Stomach (tissue), 9 donors: ENCODE results near the gene CCDC88C. TPM values are rescaled to one million over a fixed set of nuclear protein-coding genes. Genes with fewer than 3 reads are reported as not detected.

Experiments used
- DNase-seq, 2 donors: peaks; one replicate each; pipeline versions ENCODE4 v3.0.0 to v3.0.0-alpha.2; 2013 to 2019
- H3K27ac ChIP-seq, 5 donors: fragments of 200-600 bp in 4 of 5; sonication (generic) in 4 of 5; one replicate each; pipeline ENCODE4 v1.5.1; 2013 to 2019; ENCODE audit warnings: mild to moderate bottlenecking in 1 of 5, moderate library complexity in 1 of 5
- H3K27me3 ChIP-seq, 3 donors: fragments of 200-600 bp; sonication (generic); one replicate each; pipeline ENCODE4 v1.5.1; 2017 to 2019; ENCODE audit warnings: mixed run types in 1 of 3
- H3K36me3 ChIP-seq, 4 donors: fragments of 200-600 bp; sonication (generic); 1 replicate in 3 of 4; 2 replicates in 1 of 4; pipeline ENCODE4 v1.5.1; 2016 to 2019
- H3K4me1 ChIP-seq, 4 donors: fragments of 200-600 bp; sonication (generic); one replicate each; pipeline ENCODE4 v1.5.1; 2016 to 2019
- H3K4me3 ChIP-seq, 4 donors: fragments of 200-600 bp; sonication (generic) in 3 of 4; one replicate each; pipeline ENCODE4 v1.5.1; 2016 to 2019; ENCODE audit warnings: mild to moderate bottlenecking in 1 of 4
- H3K9me3 ChIP-seq, 4 donors: fragments of 200-600 bp; sonication (generic); one replicate each; pipeline ENCODE4 v1.5.1; 2016 to 2019
- EP300 ChIP-seq: sonication (generic); formaldehyde crosslinking; IDR thresholded peaks from one replicate; pipeline ENCODE4 v1.6.1; 2017; ENCODE audit warnings: antibody characterized with exemption
- POLR2A ChIP-seq, 4 donors: fragments of 450-650 bp; IDR thresholded peaks; one replicate each; pipeline ENCODE4 v1.6.1; 2016; ENCODE audit warnings: antibody characterized with exemption in 4 of 4, control low read depth in 2 of 4, mild to moderate bottlenecking in 1 of 4, moderate library complexity in 1 of 4
- POLR2AphosphoS5 ChIP-seq, 3 donors: sonication (generic); formaldehyde crosslinking; IDR thresholded peaks; one replicate each; pipeline ENCODE4 v1.6.1; 2016; ENCODE audit warnings: antibody characterized with exemption in 3 of 3
- WGBS, 5 donors: extraction: QIAGEN DNeasy Blood & Tissue Kit in 3 of 5; methylation state at CpG; one replicate each; pipeline versions ENCODE4 v1.1.5 to v1.1.7; 2013 to 2018; 5-methylcytosine and 5-hydroxymethylcytosine counted together
- intact Hi-C: fragments of 100-400 bp; cut with DNase I; formaldehyde crosslinking; loops from one replicate; pipeline ENCODE4 v1.15.1; 2023; ENCODE audit warnings: low total_unique reads
- polyA plus RNA-seq, 3 donors: library from polyadenylated mRNA; stranded (reverse); fragments of 200-250 nt; gene quantifications; one replicate each; pipeline ENCODE4 v1.2.3, GENCODE V29; 2013
- total RNA-seq, 5 donors: library from RNA; depleted of rRNA; stranded (reverse); fragments of >200 nt; gene quantifications; one replicate each; pipeline versions ENCODE4 v1.1.0 to v1.2.3, GENCODE V29; 2014 to 2016
- TF ChIP-seq, protein P1 (sequence below), 7 experiments: fragments of 450-650 bp in 4 of 7; fragments of 200-600 bp in 3 of 7; sonication (generic) in 3 of 7; IDR thresholded peaks; one replicate each; pipeline ENCODE4 v1.5.1; 2016 to 2019; ENCODE audit warnings: antibody characterized with exemption in 7 of 7, control low read depth in 2 of 7, mild to moderate bottlenecking in 1 of 7
- donor health status: healthy with polysubstance abuse.
- donor health status: Bipolar disorder and iron deficiency.
- donor health status: healthy.

CCDC88C gene
- total and polyA plus RNA-seq, 8 donors: 10.5 to 66.9 (median 22.3) TPM

DNA sequence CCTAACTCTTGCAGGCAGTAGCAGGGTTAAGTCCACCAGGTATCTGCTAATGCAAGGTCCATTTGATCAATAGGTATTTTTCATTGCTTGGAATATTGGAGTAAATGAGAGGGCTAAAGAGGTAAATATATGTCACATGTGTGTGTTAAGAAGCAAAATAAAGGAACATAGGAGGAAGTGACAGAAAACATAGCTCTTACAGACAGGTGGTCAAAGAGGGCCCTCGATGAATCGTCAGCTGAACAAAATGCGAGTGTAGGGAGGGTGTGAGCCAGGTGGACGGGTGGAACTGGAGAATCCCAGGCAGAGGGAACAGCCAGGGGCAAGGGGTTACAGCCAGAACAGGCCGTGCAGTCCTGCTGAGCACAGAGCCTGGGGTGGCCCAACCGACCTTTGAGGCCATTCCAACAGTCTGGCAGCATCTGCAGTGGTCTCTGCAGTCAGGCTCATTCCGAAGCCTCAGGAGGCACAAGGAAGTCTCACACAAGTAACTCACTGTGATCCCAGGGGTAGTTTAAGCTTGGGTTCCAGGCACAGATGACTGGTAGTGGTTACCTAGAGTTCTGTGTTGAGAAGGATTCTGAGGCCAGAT is 43.2 kb downstream of the CCDC88C start:
- intact Hi-C loops: no loop called here
- TF ChIP-seq EP300: no peak
- TF ChIP-seq, protein P1, sequence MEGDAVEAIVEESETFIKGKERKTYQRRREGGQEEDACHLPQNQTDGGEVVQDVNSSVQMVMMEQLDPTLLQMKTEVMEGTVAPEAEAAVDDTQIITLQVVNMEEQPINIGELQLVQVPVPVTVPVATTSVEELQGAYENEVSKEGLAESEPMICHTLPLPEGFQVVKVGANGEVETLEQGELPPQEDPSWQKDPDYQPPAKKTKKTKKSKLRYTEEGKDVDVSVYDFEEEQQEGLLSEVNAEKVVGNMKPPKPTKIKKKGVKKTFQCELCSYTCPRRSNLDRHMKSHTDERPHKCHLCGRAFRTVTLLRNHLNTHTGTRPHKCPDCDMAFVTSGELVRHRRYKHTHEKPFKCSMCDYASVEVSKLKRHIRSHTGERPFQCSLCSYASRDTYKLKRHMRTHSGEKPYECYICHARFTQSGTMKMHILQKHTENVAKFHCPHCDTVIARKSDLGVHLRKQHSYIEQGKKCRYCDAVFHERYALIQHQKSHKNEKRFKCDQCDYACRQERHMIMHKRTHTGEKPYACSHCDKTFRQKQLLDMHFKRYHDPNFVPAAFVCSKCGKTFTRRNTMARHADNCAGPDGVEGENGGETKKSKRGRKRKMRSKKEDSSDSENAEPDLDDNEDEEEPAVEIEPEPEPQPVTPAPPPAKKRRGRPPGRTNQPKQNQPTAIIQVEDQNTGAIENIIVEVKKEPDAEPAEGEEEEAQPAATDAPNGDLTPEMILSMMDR (IDR thresholded peaks at IDR 0.05): no peak
- no peak for TF ChIP-seq POLR2A (IDR thresholded peaks at IDR 0.05)
- TF ChIP-seq POLR2AphosphoS5 (IDR thresholded peaks at IDR 0.05): no peak
- Histone ChIP-seq H3K27me3 (no peaks in the 10 kb centered on the region), H3K9me3 (no peaks in the 10 kb centered on the region), H3K4me1 (peaks cover 69 to 100% (median 93%) of the 10 kb centered on the region in 4 donors), H3K36me3 (no peaks in the 10 kb centered on the region), H3K4me3 (no peak overlapping the region), H3K27ac (peak overlapping the region in 4 of 5 donors; percentile 4 to 82 (median 68))
- no peak for DNase-seq
- 66 to 75% (median 72%) methylated on average over 7 of the region's 7 CpGs for WGBS, 5 donors

DNA sequence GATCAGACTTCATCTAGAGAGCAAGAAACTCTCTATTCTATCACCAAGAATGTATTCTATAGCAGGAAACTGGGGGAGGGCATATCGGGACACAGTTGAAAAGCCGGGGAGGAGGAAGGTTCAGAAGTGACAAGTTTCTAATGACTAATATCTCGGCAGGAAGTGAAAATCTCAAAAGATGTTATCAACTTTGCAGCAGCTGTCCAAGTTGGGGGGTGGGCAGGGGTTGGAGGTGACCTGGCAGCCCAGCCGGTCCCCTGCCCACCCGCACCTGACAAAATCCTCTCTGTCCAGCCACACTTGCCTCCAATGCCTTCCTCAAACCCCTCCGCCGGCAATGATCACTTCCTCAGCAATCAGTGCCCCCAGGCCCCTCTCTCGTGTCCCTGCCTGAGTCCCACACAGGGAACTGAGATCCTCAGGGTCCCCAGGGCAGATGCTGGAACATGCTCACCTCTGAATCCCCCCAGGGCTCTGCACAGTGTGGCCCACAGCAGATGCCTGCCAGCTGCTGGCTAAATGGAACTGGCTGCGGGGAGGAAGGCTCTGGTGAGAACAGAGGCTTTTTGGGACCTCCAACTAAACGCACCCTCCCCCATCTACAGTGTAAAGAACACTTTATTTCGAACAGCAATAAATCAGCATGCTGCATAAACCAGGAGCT is 43.9 kb downstream of the CCDC88C start:
- WGBS, 5 donors: 40 to 51% (median 45%) methylated on average over 11 of the region's 11 CpGs
- TF ChIP-seq POLR2AphosphoS5 (IDR thresholded peaks at IDR 0.05) (no peak), POLR2A (IDR thresholded peaks at IDR 0.05) (no peak), EP300 (no peak)
- TF ChIP-seq, protein P1 (IDR thresholded peaks at IDR 0.05): no peak
- Histone ChIP-seq H3K36me3 (no peaks in the 10 kb centered on the region), H3K9me3 (no peaks in the 10 kb centered on the region), H3K4me3 (peak overlapping the region in 1 of 4 donors; percentile 20), H3K4me1 (peaks cover 68 to 100% (median 94%) of the 10 kb centered on the region in 4 donors), H3K27ac (peak overlapping the region in 4 of 5 donors; percentile 22 to 82 (median 68)), H3K27me3 (no peaks in the 10 kb centered on the region)
- intact Hi-C loops: no loop called here
- DNase-seq: no peak

DNA sequence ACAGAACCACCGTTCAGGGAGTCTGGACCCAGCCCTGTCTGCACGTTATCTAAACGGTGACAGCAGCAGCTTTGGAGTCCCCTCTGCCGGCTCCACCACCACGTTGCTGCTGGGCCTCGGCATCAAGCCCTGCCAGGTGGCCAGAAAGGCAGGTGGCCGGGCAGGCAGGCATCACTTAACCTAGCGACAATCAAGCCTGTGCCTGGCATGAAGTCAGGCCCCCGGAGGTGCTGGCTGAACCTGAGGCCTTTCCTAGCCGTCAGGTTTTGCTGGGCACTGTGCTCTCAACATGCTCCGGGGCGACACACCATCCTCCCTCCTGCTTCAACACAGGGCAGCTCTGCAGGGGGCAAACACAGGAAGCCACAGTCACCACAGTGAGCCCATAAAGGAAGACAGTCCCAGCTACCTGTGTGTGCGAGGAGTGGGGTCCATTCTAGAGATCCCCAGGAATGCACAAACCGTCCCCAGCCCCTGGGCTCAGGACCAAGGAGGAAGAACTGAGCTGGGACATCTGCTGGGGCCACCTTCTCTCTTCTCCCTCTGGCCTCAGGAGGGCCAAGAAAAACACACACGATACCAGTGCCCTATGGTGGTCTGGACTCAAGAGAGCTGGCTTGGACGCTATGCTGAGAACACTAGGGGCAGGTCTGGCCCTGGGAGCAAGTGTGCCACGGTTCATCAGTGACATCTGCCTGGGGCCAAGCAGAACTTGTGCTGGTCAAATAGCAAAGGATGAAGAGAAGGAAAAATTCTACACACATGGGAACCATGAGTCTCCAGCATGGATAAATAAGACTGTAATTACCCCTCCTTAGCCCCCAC is 44.7 kb downstream of the CCDC88C start:
- peak overlapping the region; percentile 20 to 82 (median 66) for H3K27ac ChIP-seq
- peaks cover 63 to 98% (median 90%) of the 10 kb centered on the region in 4 donors for H3K4me1 ChIP-seq
- 40 to 62% (median 44%) methylated on average over 10 to 17 of the region's 17 CpGs for WGBS, 5 donors
- no peaks in the 10 kb centered on the region for H3K36me3 ChIP-seq
- no peaks in the 10 kb centered on the region for H3K27me3 ChIP-seq
- intact Hi-C loops: no loop called here
- DNase-seq: peak in 1 of 2 donors; percentile 77
- H3K9me3 ChIP-seq: no peaks in the 10 kb centered on the region
- TF ChIP-seq POLR2A (IDR thresholded peaks at IDR 0.05) (no peak), EP300 (no peak), POLR2AphosphoS5 (IDR thresholded peaks at IDR 0.05) (no peak)
- TF ChIP-seq, protein P1 (IDR thresholded peaks at IDR 0.05): no peak
- peak overlapping the region in 1 of 4 donors; percentile 20 for H3K4me3 ChIP-seq

DNA sequence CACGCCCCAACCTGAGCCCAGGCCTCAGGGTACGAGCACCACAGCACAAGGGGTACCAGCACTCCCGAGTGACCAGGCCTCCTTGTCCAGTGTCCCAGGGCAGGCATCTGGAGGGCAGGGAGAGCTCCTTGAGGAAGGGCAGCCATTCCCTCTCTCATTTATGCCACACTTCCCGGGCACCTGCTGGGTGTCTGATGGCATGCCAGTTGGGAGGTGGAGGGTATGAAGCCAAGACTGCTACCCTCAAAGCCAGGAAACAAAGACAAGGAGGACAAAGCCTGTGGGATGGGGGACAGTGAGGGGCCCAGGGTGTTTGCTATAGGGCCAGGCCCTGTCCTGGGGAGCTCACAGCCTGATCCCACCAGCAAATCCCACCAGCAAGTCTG is 45.6 kb downstream of the CCDC88C start:
- DNase-seq: no peak
- Histone ChIP-seq H3K36me3 (no peaks in the 10 kb centered on the region), H3K4me3 (no peak overlapping the region), H3K27ac (peak overlapping the region; percentile 22 to 82 (median 66)), H3K4me1 (peaks cover 68 to 98% (median 90%) of the 10 kb centered on the region in 4 donors), H3K27me3 (no peaks in the 10 kb centered on the region), H3K9me3 (no peaks in the 10 kb centered on the region)
- TF ChIP-seq EP300: no peak
- TF ChIP-seq POLR2A (IDR thresholded peaks at IDR 0.05): no peak
- TF ChIP-seq POLR2AphosphoS5 (IDR thresholded peaks at IDR 0.05): no peak
- TF ChIP-seq, protein P1 (IDR thresholded peaks at IDR 0.05): no peak
- WGBS, 5 donors: 70 to 91% (median 89%) methylated on average over 1 to 4 of the region's 4 CpGs
- intact Hi-C loops: no loop called here
